Esophagus squamous epithelium (tissue), 5 donors: ENCODE measurements around the gene ZBTB21. TPM values are rescaled to one million over a fixed set of nuclear protein-coding genes. Genes with fewer than 3 reads are reported as not detected.

Experiments used
- DNase-seq: peaks from one replicate; lab custom pipeline; 2025; lab: John Stamatoyannopoulos, UW
- H3K27ac ChIP-seq, 4 donors: fragments of 200-600 bp; sonication (generic); one replicate each; pipeline ENCODE4 v1.5.1; 2016 to 2019; ENCODE audit warnings: mild to moderate bottlenecking in 1 of 4
- H3K27me3 ChIP-seq, 4 donors: fragments of 200-600 bp; sonication (generic); 1 replicate in 3 of 4; 2 replicates in 1 of 4; pipeline versions ENCODE4 v1.5.1 to v1.6.0; 2017 to 2021; ENCODE audit warnings: antibody characterized with exemption in 1 of 4
- H3K36me3 ChIP-seq, 3 donors: fragments of 200-600 bp; sonication (generic); one replicate each; pipeline ENCODE4 v1.5.1; 2016 to 2019
- H3K4me1 ChIP-seq, 3 donors: fragments of 200-600 bp; sonication (generic); one replicate each; pipeline ENCODE4 v1.5.1; 2017 to 2019
- H3K4me3 ChIP-seq, 4 donors: fragments of 200-600 bp; sonication (generic); 1 replicate in 3 of 4; 2 replicates in 1 of 4; pipeline ENCODE4 v1.5.1; 2016 to 2019; ENCODE audit warnings: mild to moderate bottlenecking in 2 of 4, moderate library complexity in 1 of 4
- H3K9me3 ChIP-seq, 3 donors: fragments of 200-600 bp; sonication (generic); one replicate each; pipeline ENCODE4 v1.5.1; 2016 to 2019
- CTCF ChIP-seq, 6 experiments: fragments of 450-650 bp in 4 of 6; fragments of 200-600 bp in 2 of 6; sonication (generic) in 2 of 6; IDR thresholded peaks; one replicate each; pipeline ENCODE4 v1.5.1; 2016 to 2019; ENCODE audit warnings: antibody characterized with exemption in 6 of 6, mild to moderate bottlenecking in 4 of 6, moderate library complexity in 4 of 6
- POLR2A ChIP-seq, 4 donors: fragments of 450-650 bp; IDR thresholded peaks; one replicate each; pipeline ENCODE4 v1.6.1; 2017; ENCODE audit warnings: antibody characterized with exemption in 4 of 4, mild to moderate bottlenecking in 4 of 4, moderate library complexity in 3 of 4
- WGBS, 2 donors: methylation state at CpG; one replicate each; pipeline ENCODE4 v1.1.5; 2018; 5-methylcytosine and 5-hydroxymethylcytosine counted together
- intact Hi-C: fragments of 100-400 bp; cut with DNase I; formaldehyde crosslinking; loops from one replicate; pipeline ENCODE4 v1.15.0; 2022
- total RNA-seq, 4 donors: library from RNA; depleted of rRNA; stranded (reverse); fragments of >200 nt; gene quantifications; one replicate each; pipeline ENCODE4 v1.1.0, GENCODE V29; 2016
- donor health status: DM: yes; HTN: yes; CAD: no.

The ZBTB21 gene
- total RNA-seq, 4 donors from 2014 or later: 5.9 to 10.3 (median 7.8) TPM

- TF ChIP-seq POLR2A (IDR thresholded peaks at IDR 0.05) (no peak), CTCF (IDR thresholded peaks at IDR 0.05) (peak in 5 of 6 experiments; percentile 16 to 62 (median 23))
- WGBS, 2 donors: 43 to 45% methylated on average over 11 to 20 of the region's 24 CpGs
- intact Hi-C loops: no loop called here
- Histone ChIP-seq H3K27me3 (peaks cover 0 to 3% (median 0%) of the 10 kb centered on the region in 4 donors), H3K36me3 (no peaks in the 10 kb centered on the region), H3K4me3 (no peak overlapping the region), H3K4me1 (peaks cover 28 to 66% (median 29%) of the 10 kb centered on the region in 3 donors), H3K9me3 (no peaks in the 10 kb centered on the region), H3K27ac (peak overlapping the region; percentile 9 to 79 (median 58))
- no peak for DNase-seq
Observed at GRCh38 chr21:41957991-41958766, 52.0 kb downstream of the ZBTB21 start.

GRCh38 chr21:41956926-41957729 is 53.0 kb downstream of the ZBTB21 start:
- intact Hi-C loops: no loop called here
- Histone ChIP-seq H3K36me3 (no peaks in the 10 kb centered on the region), H3K4me3 (no peak overlapping the region), H3K4me1 (peaks cover 34 to 76% (median 40%) of the 10 kb centered on the region in 3 donors), H3K9me3 (no peaks in the 10 kb centered on the region), H3K27ac (peak overlapping the region; percentile 4 to 79 (median 64)), H3K27me3 (peaks cover 0 to 3% (median 0%) of the 10 kb centered on the region in 4 donors)
- no peak for DNase-seq
- peak in 1 of 6 experiments; percentile 11 for TF ChIP-seq CTCF (IDR thresholded peaks at IDR 0.05)
- TF ChIP-seq POLR2A (IDR thresholded peaks at IDR 0.05): no peak
- 64 to 77% methylated on average over 6 to 8 of the region's 9 CpGs for WGBS, 2 donors

DNA sequence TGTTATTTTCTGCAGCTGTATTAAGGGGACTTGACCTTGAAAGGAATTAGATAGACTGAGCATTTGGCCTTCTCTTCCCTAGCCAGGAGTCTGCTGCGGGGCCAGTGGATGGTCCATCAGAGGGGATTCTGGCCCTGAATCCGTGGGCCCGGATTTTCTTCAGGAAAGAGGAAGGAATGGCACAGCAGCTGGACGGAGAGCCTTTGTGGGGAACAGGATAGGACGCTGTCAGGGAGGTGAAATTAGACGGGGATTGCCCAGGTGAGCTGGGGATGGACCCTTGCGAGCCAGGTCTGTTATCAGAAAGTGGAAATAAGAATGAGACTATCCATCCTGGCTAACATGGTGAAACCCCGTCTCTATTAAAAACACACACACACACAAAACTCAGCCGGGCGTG is 54.6 kb downstream of the ZBTB21 start:
- intact Hi-C loops: no loop called here
- 86 to 90% methylated on average over 6 to 8 of the region's 10 CpGs for WGBS, 2 donors

GRCh38 chr21:41954654-41955499 is 55.3 kb downstream of the ZBTB21 start:
- no peak for TF ChIP-seq POLR2A (IDR thresholded peaks at IDR 0.05)
- TF ChIP-seq CTCF (IDR thresholded peaks at IDR 0.05): no peak
- peaks cover 43 to 89% (median 44%) of the 10 kb centered on the region in 3 donors for H3K4me1 ChIP-seq
- H3K4me3 ChIP-seq: peak overlapping the region in 1 of 4 donors; percentile 68
- no peaks in the 10 kb centered on the region for H3K27me3 ChIP-seq
- 92% methylated on average over 19 to 20 of the region's 20 CpGs for WGBS, 2 donors
- intact Hi-C loops: no loop called here
- no peak for DNase-seq
- H3K9me3 ChIP-seq: no peaks in the 10 kb centered on the region
- no peaks in the 10 kb centered on the region for H3K36me3 ChIP-seq
- peak overlapping the region in 3 of 4 donors; percentile 69 to 91 (median 87) for H3K27ac ChIP-seq

More for the DNA sequence above, 54.6 kb downstream of the ZBTB21 start:
- TF ChIP-seq CTCF (IDR thresholded peaks at IDR 0.05) (no peak), POLR2A (IDR thresholded peaks at IDR 0.05) (no peak)
- Histone ChIP-seq H3K4me3 (no peak overlapping the region), H3K27ac (peak overlapping the region in 1 of 4 donors; percentile 69), H3K9me3 (no peaks in the 10 kb centered on the region), H3K4me1 (peaks cover 43 to 86% (median 44%) of the 10 kb centered on the region in 3 donors), H3K27me3 (no peaks in the 10 kb centered on the region), H3K36me3 (no peaks in the 10 kb centered on the region)
- no peak for DNase-seq
